Measurements from ENCODE around the gene WNT2.

Gene WNT2

DNA sequence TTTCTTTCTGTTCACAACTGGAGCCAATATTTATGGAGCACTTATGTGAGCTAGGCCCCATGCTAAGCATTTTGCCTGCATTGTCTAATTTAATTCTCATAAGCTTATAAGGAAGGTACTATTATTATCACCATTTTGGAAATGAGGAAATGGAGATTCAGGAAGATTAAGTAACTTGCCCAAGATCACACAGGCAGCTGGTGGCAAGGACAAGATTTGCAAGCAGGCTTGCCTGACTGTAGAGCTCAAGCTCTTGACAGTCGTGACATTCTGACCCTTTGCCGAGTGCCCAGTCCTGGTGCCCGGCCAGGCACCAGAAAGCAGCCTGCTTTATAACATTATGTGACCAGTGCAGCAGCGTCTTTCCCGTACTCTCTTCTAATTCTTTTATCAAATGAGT is 38.2 kb downstream of the WNT2 start:
- TF ChIP-seq, protein P1, sequence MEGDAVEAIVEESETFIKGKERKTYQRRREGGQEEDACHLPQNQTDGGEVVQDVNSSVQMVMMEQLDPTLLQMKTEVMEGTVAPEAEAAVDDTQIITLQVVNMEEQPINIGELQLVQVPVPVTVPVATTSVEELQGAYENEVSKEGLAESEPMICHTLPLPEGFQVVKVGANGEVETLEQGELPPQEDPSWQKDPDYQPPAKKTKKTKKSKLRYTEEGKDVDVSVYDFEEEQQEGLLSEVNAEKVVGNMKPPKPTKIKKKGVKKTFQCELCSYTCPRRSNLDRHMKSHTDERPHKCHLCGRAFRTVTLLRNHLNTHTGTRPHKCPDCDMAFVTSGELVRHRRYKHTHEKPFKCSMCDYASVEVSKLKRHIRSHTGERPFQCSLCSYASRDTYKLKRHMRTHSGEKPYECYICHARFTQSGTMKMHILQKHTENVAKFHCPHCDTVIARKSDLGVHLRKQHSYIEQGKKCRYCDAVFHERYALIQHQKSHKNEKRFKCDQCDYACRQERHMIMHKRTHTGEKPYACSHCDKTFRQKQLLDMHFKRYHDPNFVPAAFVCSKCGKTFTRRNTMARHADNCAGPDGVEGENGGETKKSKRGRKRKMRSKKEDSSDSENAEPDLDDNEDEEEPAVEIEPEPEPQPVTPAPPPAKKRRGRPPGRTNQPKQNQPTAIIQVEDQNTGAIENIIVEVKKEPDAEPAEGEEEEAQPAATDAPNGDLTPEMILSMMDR (conservative IDR thresholded peaks at IDR 0.05; ENCODE audit: low read depth, low read length): no peak
- Histone ChIP-seq H2AFZ (ENCODE audit: low read depth) (no peak overlapping the region), H4K20me1 (ENCODE audit: insufficient read depth) (no peaks in the 10 kb centered on the region), H3K9ac (no peak overlapping the region), H3K4me1 (ENCODE audit: low read depth, poor library complexity, severe bottlenecking) (no peaks in the 10 kb centered on the region), H3K79me2 (ENCODE audit: insufficient read depth, low read depth) (no peaks in the 10 kb centered on the region), H3K4me3 (IDR thresholded peaks at IDR 0.05; ENCODE audit: insufficient read depth, low read depth, low read length) (no peak overlapping the region), H3K27me3 (ENCODE audit: insufficient read depth, low read depth) (no peaks in the 10 kb centered on the region), H3K27ac (no peak overlapping the region), H3K4me2 (no peak overlapping the region), H3K36me3 (ENCODE audit: insufficient read depth) (no peaks in the 10 kb centered on the region)

- no peak overlapping the region for H2AFZ ChIP-seq (ENCODE audit: low read depth)
- no peaks in the 10 kb centered on the region for H3K27me3 ChIP-seq (ENCODE audit: insufficient read depth, low read depth)
- no peaks in the 10 kb centered on the region for H3K79me2 ChIP-seq (ENCODE audit: insufficient read depth, low read depth)
- H4K20me1 ChIP-seq (ENCODE audit: insufficient read depth): no peaks in the 10 kb centered on the region
- no peak overlapping the region for H3K4me3 ChIP-seq (IDR thresholded peaks at IDR 0.05; ENCODE audit: insufficient read depth, low read depth, low read length)
- no peak overlapping the region for H3K27ac ChIP-seq
- H3K9ac ChIP-seq: no peak overlapping the region
- no peak overlapping the region for H3K4me2 ChIP-seq
- TF ChIP-seq, protein P1 (conservative IDR thresholded peaks at IDR 0.05; ENCODE audit: low read depth, low read length): no peak
- H3K4me1 ChIP-seq (ENCODE audit: low read depth, poor library complexity, severe bottlenecking): no peaks in the 10 kb centered on the region
- H3K36me3 ChIP-seq (ENCODE audit: insufficient read depth): no peaks in the 10 kb centered on the region
These were observed 39.1 kb downstream of the WNT2 start for GRCh38 chr7:117283779-117284178.

GRCh38 chr7:117283371-117283770 is 39.5 kb downstream of the WNT2 start:
- H3K79me2 ChIP-seq (ENCODE audit: insufficient read depth, low read depth): no peaks in the 10 kb centered on the region
- no peak overlapping the region for H3K4me3 ChIP-seq (IDR thresholded peaks at IDR 0.05; ENCODE audit: insufficient read depth, low read depth, low read length)
- H2AFZ ChIP-seq (ENCODE audit: low read depth): no peak overlapping the region
- no peak overlapping the region for H3K4me2 ChIP-seq
- H4K20me1 ChIP-seq (ENCODE audit: insufficient read depth): no peaks in the 10 kb centered on the region
- H3K36me3 ChIP-seq (ENCODE audit: insufficient read depth): no peaks in the 10 kb centered on the region
- no peaks in the 10 kb centered on the region for H3K27me3 ChIP-seq (ENCODE audit: insufficient read depth, low read depth)
- TF ChIP-seq, protein P1 (conservative IDR thresholded peaks at IDR 0.05; ENCODE audit: low read depth, low read length): no peak
- no peak overlapping the region for H3K9ac ChIP-seq
- no peak overlapping the region for H3K27ac ChIP-seq
- H3K4me1 ChIP-seq (ENCODE audit: low read depth, poor library complexity, severe bottlenecking): no peaks in the 10 kb centered on the region

DNA sequence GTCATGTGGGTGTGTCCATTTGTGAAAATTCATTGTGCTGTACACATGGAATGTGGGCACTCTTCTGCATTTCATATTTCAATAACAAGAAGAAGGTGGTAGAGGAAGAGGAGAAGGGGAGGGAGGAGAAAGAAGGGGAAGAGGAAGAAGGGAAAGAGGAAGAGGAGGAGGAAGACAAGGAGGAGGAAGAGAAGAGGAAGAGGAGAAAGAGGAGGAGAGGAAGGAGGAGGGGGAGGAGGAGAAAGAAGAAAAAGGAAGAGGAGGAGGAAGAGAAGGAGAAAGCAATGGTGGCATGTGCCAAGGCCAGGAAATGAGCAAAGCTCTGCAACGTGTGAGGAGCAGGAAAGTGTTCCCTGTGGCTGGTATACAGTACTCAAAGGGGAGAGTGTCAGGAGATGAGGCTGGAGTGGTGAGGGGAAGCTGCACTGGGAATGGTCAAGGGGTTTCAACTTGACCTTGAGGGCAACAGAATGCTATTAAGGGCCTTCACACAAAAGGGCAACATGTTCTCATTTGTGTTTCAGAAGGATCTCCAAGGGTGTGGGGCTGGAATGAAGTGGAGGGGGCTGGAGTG is 40.5 kb downstream of the WNT2 start:
- no peak overlapping the region for H3K27ac ChIP-seq
- no peaks in the 10 kb centered on the region for H3K27me3 ChIP-seq (ENCODE audit: insufficient read depth, low read depth)
- H3K9ac ChIP-seq: no peak overlapping the region
- no peak overlapping the region for H2AFZ ChIP-seq (ENCODE audit: low read depth)
- no peak overlapping the region for H3K4me3 ChIP-seq (IDR thresholded peaks at IDR 0.05; ENCODE audit: insufficient read depth, low read depth, low read length)
- no peaks in the 10 kb centered on the region for H4K20me1 ChIP-seq (ENCODE audit: insufficient read depth)
- no peak overlapping the region for H3K4me2 ChIP-seq
- TF ChIP-seq, protein P1 (conservative IDR thresholded peaks at IDR 0.05; ENCODE audit: low read depth, low read length): no peak
- no peaks in the 10 kb centered on the region for H3K79me2 ChIP-seq (ENCODE audit: insufficient read depth, low read depth)
- no peaks in the 10 kb centered on the region for H3K4me1 ChIP-seq (ENCODE audit: low read depth, poor library complexity, severe bottlenecking)
- H3K36me3 ChIP-seq (ENCODE audit: insufficient read depth): no peaks in the 10 kb centered on the region
